SU-DHL-6 (cell line): ENCODE measurements around the gene HOXA13.

Source experiments
- EZH2phosphoT487 ChIP-seq: fragments of 200-600 bp; sonication (generic), shearing (Covaris generic); conservative IDR thresholded peaks from 2 replicates; pipeline ENCODE4 v1.6.1; 2018; ENCODE audit warnings: mild to moderate bottlenecking, antibody characterized with exemption, low read length, moderate library complexity, mixed read lengths
- TF ChIP-seq, protein P1 (sequence below): fragments of 200-600 bp; sonication (generic); IDR thresholded peaks from one replicate; pipeline ENCODE4 v1.5.1; 2017; ENCODE audit warnings: antibody characterized with exemption, mild to moderate bottlenecking, low read length, moderate library complexity; ENCODE audit not compliant: insufficient read depth, poor library complexity, severe bottlenecking

DNA sequence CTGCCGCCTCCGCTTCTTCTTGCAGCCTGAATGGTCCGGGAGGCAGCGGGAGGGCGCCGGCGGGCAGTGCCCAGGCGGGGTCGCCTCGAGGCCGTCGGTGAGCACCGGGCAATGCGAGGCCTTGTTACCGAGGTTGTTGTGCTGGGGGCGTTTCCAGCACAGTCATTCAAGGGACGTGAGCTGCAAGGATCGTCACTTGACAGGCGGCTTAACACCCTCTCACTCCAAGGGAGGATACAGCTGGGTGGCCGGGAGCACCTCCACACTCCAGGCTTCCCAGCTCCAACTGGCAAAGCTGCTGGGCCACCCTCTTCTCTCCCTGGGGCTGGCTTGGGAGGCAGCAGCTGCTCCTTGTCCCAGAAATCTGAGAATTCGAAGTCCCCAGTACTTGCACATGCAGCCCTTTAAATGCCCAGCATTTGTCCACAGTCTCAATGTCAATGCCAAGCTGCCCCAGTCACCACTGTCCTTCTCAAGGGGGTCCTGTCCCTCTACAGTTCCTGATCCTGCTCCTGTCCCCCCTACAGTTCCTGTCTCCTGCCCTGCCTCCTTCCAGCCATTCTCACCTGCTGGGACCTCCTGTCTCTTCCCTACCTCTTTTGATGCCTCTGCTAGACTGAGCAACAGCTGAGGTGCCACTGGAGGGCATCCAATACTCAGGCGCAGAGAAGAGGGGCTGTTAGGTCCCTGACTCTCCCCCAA, 10.4 kb downstream of the HOXA13 start:
- TF ChIP-seq, protein P1, sequence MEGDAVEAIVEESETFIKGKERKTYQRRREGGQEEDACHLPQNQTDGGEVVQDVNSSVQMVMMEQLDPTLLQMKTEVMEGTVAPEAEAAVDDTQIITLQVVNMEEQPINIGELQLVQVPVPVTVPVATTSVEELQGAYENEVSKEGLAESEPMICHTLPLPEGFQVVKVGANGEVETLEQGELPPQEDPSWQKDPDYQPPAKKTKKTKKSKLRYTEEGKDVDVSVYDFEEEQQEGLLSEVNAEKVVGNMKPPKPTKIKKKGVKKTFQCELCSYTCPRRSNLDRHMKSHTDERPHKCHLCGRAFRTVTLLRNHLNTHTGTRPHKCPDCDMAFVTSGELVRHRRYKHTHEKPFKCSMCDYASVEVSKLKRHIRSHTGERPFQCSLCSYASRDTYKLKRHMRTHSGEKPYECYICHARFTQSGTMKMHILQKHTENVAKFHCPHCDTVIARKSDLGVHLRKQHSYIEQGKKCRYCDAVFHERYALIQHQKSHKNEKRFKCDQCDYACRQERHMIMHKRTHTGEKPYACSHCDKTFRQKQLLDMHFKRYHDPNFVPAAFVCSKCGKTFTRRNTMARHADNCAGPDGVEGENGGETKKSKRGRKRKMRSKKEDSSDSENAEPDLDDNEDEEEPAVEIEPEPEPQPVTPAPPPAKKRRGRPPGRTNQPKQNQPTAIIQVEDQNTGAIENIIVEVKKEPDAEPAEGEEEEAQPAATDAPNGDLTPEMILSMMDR, result no peak
- no peak for TF ChIP-seq EZH2phosphoT487
